Stimulated activated CD4-positive, alpha-beta T cell treated with anti-CD3 and anti-CD28 coated beads, Interleukin-15, amount 100 ng/mL, for 1 hour (primary cell): ENCODE data around the gene CRTAP.
"Not testable (repeated sequence)": the region's sequence is repeated elsewhere in the genome, so short reads cannot be mapped to it uniquely, and the experiment has no call there.

Experiments used
- DNase-seq, 2 donors: peaks; one replicate each; pipeline ENCODE4 v3.0.0-alpha.2; 2020; ENCODE audit warnings: low read depth in 1 of 2, low spot score in 1 of 2

Gene CRTAP

GRCh38 chr3:33139006-33139623 is 25.3 kb downstream of the CRTAP start:
- DNase-seq, result not testable (repeated sequence)

GRCh38 chr3:33139996-33140395 is 26.2 kb downstream of the CRTAP start:
- no peak for DNase-seq

GRCh38 chr3:33141006-33141405 is 27.2 kb downstream of the CRTAP start:
- DNase-seq, result no peak

- no peak for DNase-seq
These were observed 30.6 kb downstream of the CRTAP start for GRCh38 chr3:33144433-33144832.

GRCh38 chr3:33145221-33145900 is 31.5 kb downstream of the CRTAP start:
- no peak for DNase-seq

GRCh38 chr3:33145901-33146580 is 32.2 kb downstream of the CRTAP start:
- DNase-seq, result no peak

- no peak for DNase-seq
These were observed 33.1 kb downstream of the CRTAP start for GRCh38 chr3:33146791-33147445.

GRCh38 chr3:33149342-33149741 is 35.5 kb downstream of the CRTAP start:
- DNase-seq, result no peak

- DNase-seq, result no peak
These were observed 38.8 kb downstream of the CRTAP start for GRCh38 chr3:33152363-33153360.

- no peak for DNase-seq
These were observed 40.0 kb downstream of the CRTAP start for GRCh38 chr3:33153782-33154181.

GRCh38 chr3:33155301-33155700 is 41.5 kb downstream of the CRTAP start:
- DNase-seq, result no peak

- no peak for DNase-seq
These were observed 45.4 kb downstream of the CRTAP start for GRCh38 chr3:33159234-33159633.

GRCh38 chr3:33159981-33160380 is 46.2 kb downstream of the CRTAP start:
- DNase-seq, result no peak

GRCh38 chr3:33162621-33163020 is 48.8 kb downstream of the CRTAP start:
- DNase-seq, result not testable (repeated sequence)

GRCh38 chr3:33165372-33165771 is 51.6 kb downstream of the CRTAP start:
- no peak for DNase-seq

- DNase-seq, result no peak
These were observed 52.3 kb downstream of the CRTAP start for GRCh38 chr3:33166095-33166494.

- DNase-seq, result no peak
These were observed 53.5 kb downstream of the CRTAP start for GRCh38 chr3:33167284-33167683.

GRCh38 chr3:33167716-33168336 is 54.0 kb downstream of the CRTAP start:
- no peak for DNase-seq

- no peak for DNase-seq
These were observed 56.7 kb downstream of the CRTAP start for GRCh38 chr3:33170531-33170930.

GRCh38 chr3:33171580-33171979 is 57.8 kb downstream of the CRTAP start:
- DNase-seq, result no peak
